ENCODE results near the gene CTDSPL.

DNA sequence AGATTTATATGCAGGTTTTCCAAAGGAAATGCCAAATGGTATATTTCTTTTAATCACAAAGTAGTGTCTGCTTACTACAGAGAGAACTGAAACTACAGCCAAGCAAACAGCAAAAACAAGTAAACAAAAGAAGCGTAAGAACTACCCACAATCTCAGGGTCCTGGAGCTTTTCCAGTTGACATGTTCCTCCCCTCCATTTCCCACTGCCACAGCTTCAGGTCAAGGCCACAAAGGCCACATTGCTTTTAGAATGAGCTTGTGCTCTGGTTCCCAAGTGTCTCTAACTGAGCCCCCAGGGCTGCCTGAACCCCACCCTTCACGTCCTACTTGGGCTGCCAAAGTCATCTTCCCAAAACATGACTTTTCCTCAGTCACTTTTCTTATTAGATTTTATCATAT is 24.1 kb downstream of the CTDSPL start:
- TF ChIP-seq EP300 (IDR thresholded peaks at IDR 0.05; ENCODE audit: borderline replicate concordance) (no peak), NFIC (IDR thresholded peaks at IDR 0.05) (no peak), TAF1 (IDR thresholded peaks at IDR 0.05; ENCODE audit: low read depth) (no peak), YY1 (IDR thresholded peaks at IDR 0.05; ENCODE audit: low read depth) (no peak), ZBTB7A (IDR thresholded peaks at IDR 0.05; ENCODE audit: low read depth) (no peak), EGR1 (IDR thresholded peaks at IDR 0.05) (no peak), TCF12 (IDR thresholded peaks at IDR 0.05; ENCODE audit: low read depth) (no peak), FOXM1 (IDR thresholded peaks at IDR 0.05; ENCODE audit: borderline replicate concordance, low read depth) (no peak), CREB1 (IDR thresholded peaks at IDR 0.05; ENCODE audit: low read depth) (no peak), TEAD4 (IDR thresholded peaks at IDR 0.05) (no peak), RAD21 (IDR thresholded peaks at IDR 0.05; ENCODE audit: low read depth) (no peak)
- TF ChIP-seq, protein P1, sequence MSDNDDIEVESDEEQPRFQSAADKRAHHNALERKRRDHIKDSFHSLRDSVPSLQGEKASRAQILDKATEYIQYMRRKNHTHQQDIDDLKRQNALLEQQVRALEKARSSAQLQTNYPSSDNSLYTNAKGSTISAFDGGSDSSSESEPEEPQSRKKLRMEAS (IDR thresholded peaks at IDR 0.05) = no peak
- TF ChIP-seq, protein P2, sequence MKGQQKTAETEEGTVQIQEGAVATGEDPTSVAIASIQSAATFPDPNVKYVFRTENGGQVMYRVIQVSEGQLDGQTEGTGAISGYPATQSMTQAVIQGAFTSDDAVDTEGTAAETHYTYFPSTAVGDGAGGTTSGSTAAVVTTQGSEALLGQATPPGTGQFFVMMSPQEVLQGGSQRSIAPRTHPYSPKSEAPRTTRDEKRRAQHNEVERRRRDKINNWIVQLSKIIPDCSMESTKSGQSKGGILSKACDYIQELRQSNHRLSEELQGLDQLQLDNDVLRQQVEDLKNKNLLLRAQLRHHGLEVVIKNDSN (IDR thresholded peaks at IDR 0.05) = no peak
- TF ChIP-seq, protein P3, sequence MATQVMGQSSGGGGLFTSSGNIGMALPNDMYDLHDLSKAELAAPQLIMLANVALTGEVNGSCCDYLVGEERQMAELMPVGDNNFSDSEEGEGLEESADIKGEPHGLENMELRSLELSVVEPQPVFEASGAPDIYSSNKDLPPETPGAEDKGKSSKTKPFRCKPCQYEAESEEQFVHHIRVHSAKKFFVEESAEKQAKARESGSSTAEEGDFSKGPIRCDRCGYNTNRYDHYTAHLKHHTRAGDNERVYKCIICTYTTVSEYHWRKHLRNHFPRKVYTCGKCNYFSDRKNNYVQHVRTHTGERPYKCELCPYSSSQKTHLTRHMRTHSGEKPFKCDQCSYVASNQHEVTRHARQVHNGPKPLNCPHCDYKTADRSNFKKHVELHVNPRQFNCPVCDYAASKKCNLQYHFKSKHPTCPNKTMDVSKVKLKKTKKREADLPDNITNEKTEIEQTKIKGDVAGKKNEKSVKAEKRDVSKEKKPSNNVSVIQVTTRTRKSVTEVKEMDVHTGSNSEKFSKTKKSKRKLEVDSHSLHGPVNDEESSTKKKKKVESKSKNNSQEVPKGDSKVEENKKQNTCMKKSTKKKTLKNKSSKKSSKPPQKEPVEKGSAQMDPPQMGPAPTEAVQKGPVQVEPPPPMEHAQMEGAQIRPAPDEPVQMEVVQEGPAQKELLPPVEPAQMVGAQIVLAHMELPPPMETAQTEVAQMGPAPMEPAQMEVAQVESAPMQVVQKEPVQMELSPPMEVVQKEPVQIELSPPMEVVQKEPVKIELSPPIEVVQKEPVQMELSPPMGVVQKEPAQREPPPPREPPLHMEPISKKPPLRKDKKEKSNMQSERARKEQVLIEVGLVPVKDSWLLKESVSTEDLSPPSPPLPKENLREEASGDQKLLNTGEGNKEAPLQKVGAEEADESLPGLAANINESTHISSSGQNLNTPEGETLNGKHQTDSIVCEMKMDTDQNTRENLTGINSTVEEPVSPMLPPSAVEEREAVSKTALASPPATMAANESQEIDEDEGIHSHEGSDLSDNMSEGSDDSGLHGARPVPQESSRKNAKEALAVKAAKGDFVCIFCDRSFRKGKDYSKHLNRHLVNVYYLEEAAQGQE (IDR thresholded peaks at IDR 0.05; ENCODE audit: low read depth) = no peak
